ENCODE results near the gene PPP2R5B.

The PPP2R5B gene

DNA sequence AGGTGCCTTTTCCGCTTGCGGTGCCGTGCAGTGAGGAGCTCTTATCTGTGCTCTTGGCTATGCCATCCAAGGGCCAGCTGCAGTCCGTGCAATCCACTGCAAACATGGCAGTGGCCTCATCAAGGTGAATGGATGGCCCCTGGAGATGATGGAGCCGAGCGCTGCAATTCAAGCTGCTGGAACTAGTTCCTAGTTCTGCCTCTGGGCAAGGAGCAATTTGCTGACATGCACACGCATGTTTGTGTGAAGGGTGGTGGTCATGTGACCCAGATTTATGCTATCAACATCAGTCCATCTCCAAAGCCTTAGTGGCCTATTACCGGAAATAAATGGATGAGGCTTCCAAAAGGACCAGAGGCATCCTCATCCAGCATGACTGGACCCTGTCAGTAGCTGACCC, 43.0 kb upstream of the PPP2R5B start:
- ChIA-PET CTCF (interaction anchor here (0.6 to 1.2 kb wide), 2 partner anchors 9 to 60 kb away, joined by 3 read pairs; no protein-coding TSS in a partner anchor), POLR2A (no interaction called here)
- no peak for DNase-seq (ENCODE audit: extremely low spot score)

DNA sequence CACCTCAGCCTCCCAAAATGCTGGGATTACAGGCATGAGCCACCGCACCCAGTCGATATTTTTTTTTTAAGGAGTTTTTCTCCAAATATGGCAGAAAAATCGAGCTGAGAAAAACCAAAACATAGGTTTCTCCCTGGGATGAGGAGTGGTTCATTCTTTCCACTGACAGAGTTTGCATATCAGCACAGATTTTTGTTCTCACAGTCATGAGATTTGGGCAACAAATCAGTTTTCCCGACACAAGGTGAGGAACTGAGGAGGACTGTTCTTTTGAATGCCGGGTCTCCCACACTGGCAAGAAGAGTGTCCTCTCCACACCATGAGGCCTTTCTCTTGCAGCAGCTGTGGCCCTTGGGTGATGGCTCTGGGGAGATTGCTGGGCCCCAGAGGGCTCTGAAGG, 42.2 kb upstream of the PPP2R5B start:
- POLR2A ChIA-PET = interaction anchor here (0.6 kb wide), 1 partner anchor 40 kb away, joined by 3 read pairs; no protein-coding TSS in a partner anchor
- DNase-seq (ENCODE audit: extremely low spot score) = no peak
- CTCF ChIA-PET = interaction anchor here (0.6 to 1.2 kb wide), 2 partner anchors 8 to 59 kb away, joined by 3 read pairs; no protein-coding TSS in a partner anchor
- TF ChIP-seq FOXA1 (IDR thresholded peaks at IDR 0.05) = no peak
- TF ChIP-seq SP1 (IDR thresholded peaks at IDR 0.05) = no peak
- TF ChIP-seq TARDBP (IDR thresholded peaks at IDR 0.05) = no peak
- no peak for TF ChIP-seq NFRKB (IDR thresholded peaks at IDR 0.05)
- no peak for TF ChIP-seq FOXM1 (IDR thresholded peaks at IDR 0.05; ENCODE audit: borderline replicate concordance)
- no peak for TF ChIP-seq L3MBTL2 (conservative IDR thresholded peaks at IDR 0.05)
- TF ChIP-seq LEF1 (IDR thresholded peaks at IDR 0.05; ENCODE audit: borderline replicate concordance) = no peak
- no peak for TF ChIP-seq ZNF384 (IDR thresholded peaks at IDR 0.05)
- no peak for TF ChIP-seq ARNT (IDR thresholded peaks at IDR 0.05)
- no peak for TF ChIP-seq BHLHE40 (IDR thresholded peaks at IDR 0.05; ENCODE audit: borderline replicate concordance)
- no peak for TF ChIP-seq HDGF (IDR thresholded peaks at IDR 0.05; ENCODE audit: borderline replicate concordance)
- no peak for TF ChIP-seq FOXK2 (IDR thresholded peaks at IDR 0.05)
- TF ChIP-seq, protein P1, sequence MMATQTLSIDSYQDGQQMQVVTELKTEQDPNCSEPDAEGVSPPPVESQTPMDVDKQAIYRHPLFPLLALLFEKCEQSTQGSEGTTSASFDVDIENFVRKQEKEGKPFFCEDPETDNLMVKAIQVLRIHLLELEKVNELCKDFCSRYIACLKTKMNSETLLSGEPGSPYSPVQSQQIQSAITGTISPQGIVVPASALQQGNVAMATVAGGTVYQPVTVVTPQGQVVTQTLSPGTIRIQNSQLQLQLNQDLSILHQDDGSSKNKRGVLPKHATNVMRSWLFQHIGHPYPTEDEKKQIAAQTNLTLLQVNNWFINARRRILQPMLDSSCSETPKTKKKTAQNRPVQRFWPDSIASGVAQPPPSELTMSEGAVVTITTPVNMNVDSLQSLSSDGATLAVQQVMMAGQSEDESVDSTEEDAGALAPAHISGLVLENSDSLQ (IDR thresholded peaks at IDR 0.05) = no peak
- TF ChIP-seq CTBP1 (IDR thresholded peaks at IDR 0.05; ENCODE audit: borderline replicate concordance) = no peak
- TF ChIP-seq ELF4 (IDR thresholded peaks at IDR 0.05) = no peak
- no peak for TF ChIP-seq SUZ12 (IDR thresholded peaks at IDR 0.05)

More for the DNA sequence above, 43.0 kb upstream of the PPP2R5B start:
- TF ChIP-seq CTBP1 (IDR thresholded peaks at IDR 0.05; ENCODE audit: borderline replicate concordance) (no peak), FOXK2 (IDR thresholded peaks at IDR 0.05) (no peak), ZNF384 (IDR thresholded peaks at IDR 0.05) (no peak), ELF4 (IDR thresholded peaks at IDR 0.05) (no peak), L3MBTL2 (conservative IDR thresholded peaks at IDR 0.05) (no peak), FOXA1 (IDR thresholded peaks at IDR 0.05) (no peak)
- TF ChIP-seq, protein P1 (IDR thresholded peaks at IDR 0.05) = no peak

DNA sequence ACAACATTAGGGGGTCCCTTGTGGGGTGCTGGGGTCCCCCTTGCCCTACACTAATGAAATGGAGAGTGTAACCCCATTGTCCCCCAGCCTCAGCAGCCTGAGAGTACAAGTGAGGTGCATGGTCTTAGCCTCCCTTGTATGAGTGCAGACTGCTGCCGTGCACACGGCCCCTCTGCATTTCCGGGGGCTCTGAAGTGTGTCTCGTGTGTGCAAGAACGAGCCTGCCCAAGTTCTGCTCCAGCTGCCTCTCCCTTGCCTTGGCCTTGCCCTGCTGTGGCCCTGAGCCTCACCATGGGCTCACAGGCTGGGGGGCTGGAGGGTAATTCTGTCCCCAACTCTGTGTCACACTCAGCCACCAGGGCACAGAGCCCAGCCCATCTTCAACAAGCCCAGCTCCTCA, 40.9 kb upstream of the PPP2R5B start:
- ChIA-PET POLR2A (no interaction called here), CTCF (interaction anchor here (0.7 to 1.0 kb wide), 2 partner anchors 15 to 302 kb away, joined by 3 to 4 read pairs; no protein-coding TSS in a partner anchor)
- TF ChIP-seq, protein P1 (IDR thresholded peaks at IDR 0.05) = no peak
- TF ChIP-seq FOXM1 (IDR thresholded peaks at IDR 0.05; ENCODE audit: borderline replicate concordance) = no peak
- TF ChIP-seq ELF4 (IDR thresholded peaks at IDR 0.05) = no peak
- no peak for TF ChIP-seq BHLHE40 (IDR thresholded peaks at IDR 0.05; ENCODE audit: borderline replicate concordance)

DNA sequence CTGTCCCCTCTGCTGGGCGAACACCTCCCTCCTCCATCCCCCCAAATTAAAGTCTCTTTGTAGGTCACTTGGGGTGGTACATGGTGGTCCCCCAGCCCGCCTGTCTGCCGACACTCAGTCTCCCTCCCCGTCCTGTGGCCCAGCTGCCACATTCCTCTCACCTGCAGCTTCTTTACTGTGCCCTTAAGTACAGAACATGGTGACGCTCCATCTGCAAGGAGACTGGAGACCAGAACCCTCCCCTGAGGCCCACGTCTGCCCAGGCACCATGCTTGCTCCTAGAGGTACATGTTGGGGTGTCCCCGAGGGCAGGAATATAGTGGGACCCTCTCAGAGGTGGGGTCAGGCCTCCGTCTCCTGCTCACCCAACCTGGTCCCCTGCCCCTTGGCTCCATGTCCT, 40.5 kb upstream of the PPP2R5B start:
- ChIA-PET CTCF (interaction anchor here (0.7 to 1.0 kb wide), 2 partner anchors 15 to 301 kb away, joined by 3 to 4 read pairs; no protein-coding TSS in a partner anchor), POLR2A (no interaction called here)
- TF ChIP-seq FOXA1 (IDR thresholded peaks at IDR 0.05) (no peak), FOXM1 (IDR thresholded peaks at IDR 0.05; ENCODE audit: borderline replicate concordance) (no peak), CTBP1 (IDR thresholded peaks at IDR 0.05; ENCODE audit: borderline replicate concordance) (no peak), BHLHE40 (IDR thresholded peaks at IDR 0.05; ENCODE audit: borderline replicate concordance) (no peak), FOXK2 (IDR thresholded peaks at IDR 0.05) (no peak), HDGF (IDR thresholded peaks at IDR 0.05; ENCODE audit: borderline replicate concordance) (no peak), NFRKB (IDR thresholded peaks at IDR 0.05) (no peak), SUZ12 (IDR thresholded peaks at IDR 0.05) (no peak), L3MBTL2 (conservative IDR thresholded peaks at IDR 0.05) (no peak), ARNT (IDR thresholded peaks at IDR 0.05) (no peak), TARDBP (IDR thresholded peaks at IDR 0.05) (no peak), ZNF384 (IDR thresholded peaks at IDR 0.05) (no peak), LEF1 (IDR thresholded peaks at IDR 0.05; ENCODE audit: borderline replicate concordance) (no peak), SP1 (IDR thresholded peaks at IDR 0.05) (no peak), ELF4 (IDR thresholded peaks at IDR 0.05) (no peak)
- TF ChIP-seq, protein P1 (IDR thresholded peaks at IDR 0.05) = no peak
- DNase-seq (ENCODE audit: extremely low spot score) = no peak

More for the DNA sequence above, 40.9 kb upstream of the PPP2R5B start:
- DNase-seq (ENCODE audit: extremely low spot score) = no peak

DNA sequence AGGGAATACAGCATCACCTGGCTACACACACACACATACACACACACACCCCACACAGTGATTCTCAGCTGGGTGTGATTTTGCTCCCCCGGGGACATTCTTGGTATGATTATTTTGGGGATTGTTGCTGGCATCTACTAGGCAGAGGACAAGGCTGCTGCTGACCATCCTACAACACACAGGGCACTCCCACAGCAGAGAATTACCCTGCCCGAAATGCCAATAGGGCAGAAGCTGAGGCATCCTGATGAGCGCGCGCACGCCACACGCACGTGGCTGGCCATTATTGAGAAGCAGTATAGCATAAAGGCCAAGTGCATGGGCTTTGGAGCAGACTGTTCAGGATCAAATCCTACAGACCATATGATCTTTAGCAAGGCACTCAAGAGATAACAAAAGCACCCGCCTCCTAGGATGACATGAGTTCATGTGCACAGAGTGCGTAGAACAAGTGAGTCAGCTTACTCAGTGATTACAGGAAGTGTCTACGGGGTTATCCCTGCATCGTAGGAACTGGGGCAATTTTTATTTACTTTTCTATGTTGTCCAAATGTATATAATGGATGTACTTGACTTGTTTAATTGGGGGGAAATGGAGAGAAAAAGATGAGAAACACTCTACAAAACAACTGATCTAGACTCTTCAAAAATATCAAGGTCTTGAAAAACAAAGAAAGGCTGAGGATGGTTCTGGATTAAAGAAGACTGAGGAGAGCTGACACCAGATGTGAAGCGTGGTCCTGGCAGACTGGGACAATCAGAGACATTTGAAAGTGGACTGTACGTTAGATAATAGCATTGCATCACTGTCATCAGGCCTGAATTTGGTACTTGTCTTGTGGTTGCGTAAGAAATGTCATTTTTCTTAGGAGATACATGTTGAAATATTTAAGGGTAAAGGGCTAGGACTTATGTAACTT, 38.9 kb upstream of the PPP2R5B start:
- TF ChIP-seq NFRKB (IDR thresholded peaks at IDR 0.05) = no peak
- no peak for TF ChIP-seq ZNF384 (IDR thresholded peaks at IDR 0.05)
- no peak for TF ChIP-seq CTBP1 (IDR thresholded peaks at IDR 0.05; ENCODE audit: borderline replicate concordance)
- no peak for TF ChIP-seq FOXA1 (IDR thresholded peaks at IDR 0.05)
- CTCF ChIA-PET = interaction anchor here (1.2 to 1.6 kb wide), 5 partner anchors 8 to 41 kb away, joined by 3 to 5 read pairs (median 4); partner anchors contain the start of gene CDC42BPG
- DNase-seq (ENCODE audit: extremely low spot score) = no peak
- POLR2A ChIA-PET = interaction anchor here (1.0 to 1.1 kb wide), 2 partner anchors 107 to 112 kb away, joined by 3 read pairs; no protein-coding TSS in a partner anchor

Measured in HEK293T (cell line).